Skeletal muscle tissue (tissue), 4 donors: ENCODE measurements around the gene FRY. TPM values are rescaled to one million over a fixed set of nuclear protein-coding genes. Genes with fewer than 3 reads are reported as not detected.

ENCODE experiments used
- H3K27ac ChIP-seq: one replicate; pipeline ENCODE4 v1.7.0; 2013; ENCODE audit warnings: mild to moderate bottlenecking, low read depth, low read length, inconsistent platforms
- H3K27me3 ChIP-seq, 3 donors: one replicate each; pipeline ENCODE4 v1.7.0; 2013; ENCODE audit warnings: low read length in 3 of 3; ENCODE audit not compliant: control insufficient read depth in 3 of 3, insufficient read depth in 3 of 3
- H3K36me3 ChIP-seq, 3 donors: one replicate each; pipeline ENCODE4 v1.7.0; 2013; ENCODE audit warnings: low read length in 3 of 3; ENCODE audit not compliant: control insufficient read depth in 3 of 3, insufficient read depth in 3 of 3
- H3K4me1 ChIP-seq, 3 donors: one replicate each; pipeline ENCODE4 v1.7.0; 2013; ENCODE audit warnings: low read length in 3 of 3, mild to moderate bottlenecking in 3 of 3; ENCODE audit not compliant: control insufficient read depth in 3 of 3, insufficient read depth in 3 of 3
- H3K4me3 ChIP-seq, 3 donors: one replicate each; pipeline ENCODE4 v1.7.0; 2013; ENCODE audit warnings: low read length in 3 of 3
- H3K9ac ChIP-seq, 3 donors: one replicate each; pipeline ENCODE4 v1.7.0; 2013; ENCODE audit warnings: low read length in 3 of 3, mild to moderate bottlenecking in 3 of 3, moderate library complexity in 2 of 3, low read depth in 1 of 3
- H3K9me3 ChIP-seq, 3 donors: one replicate each; pipeline ENCODE4 v1.7.0; 2013; ENCODE audit warnings: low read length in 3 of 3; ENCODE audit not compliant: control insufficient read depth in 3 of 3
- total RNA-seq: library from RNA; depleted of rRNA; stranded (reverse); fragments of >200 nt; gene quantifications from one replicate; pipeline ENCODE4 v1.2.3, GENCODE V29; 2014
- donor health status: Osteomylitis.

Gene FRY
- total RNA-seq, 1 donor from 2014 or later, result 59.0 TPM

GRCh38 chr13:32259116-32259515, 227.5 kb downstream of the FRY start:
- no peak overlapping the region for H3K9ac ChIP-seq
- no peak overlapping the region for H3K4me3 ChIP-seq
- peaks cover 9 to 19% (median 13%) of the 10 kb centered on the region in 3 donors for H3K4me1 ChIP-seq
- no peaks in the 10 kb centered on the region for H3K9me3 ChIP-seq
- H3K36me3 ChIP-seq, result peaks cover 0 to 3% (median 0%) of the 10 kb centered on the region in 3 donors
- H3K27me3 ChIP-seq, result no peaks in the 10 kb centered on the region
- H3K27ac ChIP-seq, result no peak overlapping the region

GRCh38 chr13:32261567-32261966, 230.0 kb downstream of the FRY start:
- Histone ChIP-seq H3K4me3 (peak overlapping the region in 2 of 3 donors; percentile 19 to 34), H3K27me3 (no peaks in the 10 kb centered on the region), H3K9me3 (no peaks in the 10 kb centered on the region), H3K9ac (peak overlapping the region in 1 of 3 donors; percentile 10), H3K36me3 (peaks cover 3 to 22% (median 19%) of the 10 kb centered on the region in 3 donors), H3K4me1 (peaks cover 11 to 21% (median 16%) of the 10 kb centered on the region in 3 donors), H3K27ac (peak overlapping the region; percentile 67)

- Histone ChIP-seq H3K4me1 (peaks cover 11 to 21% (median 16%) of the 10 kb centered on the region in 3 donors), H3K4me3 (no peak overlapping the region), H3K9me3 (no peaks in the 10 kb centered on the region), H3K36me3 (peaks cover 7 to 28% (median 25%) of the 10 kb centered on the region in 3 donors), H3K27me3 (no peaks in the 10 kb centered on the region), H3K27ac (peak overlapping the region; percentile 67), H3K9ac (no peak overlapping the region)
These were observed 230.6 kb downstream of the FRY start for GRCh38 chr13:32262165-32262564.

DNA sequence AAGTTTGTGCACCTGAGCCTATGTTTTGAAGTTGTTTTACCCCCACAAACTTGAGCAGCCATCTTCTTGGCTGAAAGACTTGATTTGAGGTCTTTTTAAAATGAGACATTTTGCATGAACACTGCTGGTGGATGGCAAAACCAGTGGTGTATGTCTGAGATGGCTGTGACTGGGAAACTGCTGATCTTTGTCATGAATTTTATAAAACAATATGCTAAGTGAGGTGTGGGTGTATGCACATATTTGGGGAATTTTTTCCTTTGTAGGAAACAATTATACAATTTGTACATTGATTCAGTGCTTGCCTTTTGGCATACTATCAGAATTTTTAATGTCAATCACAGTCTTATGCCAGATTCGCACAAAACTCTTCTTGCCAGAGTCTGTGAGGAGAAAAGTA, 231.0 kb downstream of the FRY start:
- Histone ChIP-seq H3K27me3 (no peaks in the 10 kb centered on the region), H3K36me3 (peaks cover 7 to 33% (median 29%) of the 10 kb centered on the region in 3 donors), H3K9me3 (no peaks in the 10 kb centered on the region), H3K4me3 (no peak overlapping the region), H3K27ac (no peak overlapping the region), H3K9ac (no peak overlapping the region), H3K4me1 (peaks cover 11 to 21% (median 16%) of the 10 kb centered on the region in 3 donors)

- peak overlapping the region; percentile 14 for H3K27ac ChIP-seq
- H3K9ac ChIP-seq, result no peak overlapping the region
- peaks cover 11 to 21% (median 16%) of the 10 kb centered on the region in 3 donors for H3K4me1 ChIP-seq
- peaks cover 12 to 44% (median 35%) of the 10 kb centered on the region in 3 donors for H3K36me3 ChIP-seq
- no peak overlapping the region for H3K4me3 ChIP-seq
- H3K27me3 ChIP-seq, result no peaks in the 10 kb centered on the region
- no peaks in the 10 kb centered on the region for H3K9me3 ChIP-seq
These were observed 232.8 kb downstream of the FRY start for GRCh38 chr13:32264407-32264806.

- Histone ChIP-seq H3K36me3 (peaks cover 12 to 49% (median 38%) of the 10 kb centered on the region in 3 donors), H3K4me1 (peaks cover 10 to 19% (median 14%) of the 10 kb centered on the region in 3 donors), H3K27ac (no peak overlapping the region)
These were observed 234.2 kb downstream of the FRY start for GRCh38 chr13:32265726-32266125.

DNA sequence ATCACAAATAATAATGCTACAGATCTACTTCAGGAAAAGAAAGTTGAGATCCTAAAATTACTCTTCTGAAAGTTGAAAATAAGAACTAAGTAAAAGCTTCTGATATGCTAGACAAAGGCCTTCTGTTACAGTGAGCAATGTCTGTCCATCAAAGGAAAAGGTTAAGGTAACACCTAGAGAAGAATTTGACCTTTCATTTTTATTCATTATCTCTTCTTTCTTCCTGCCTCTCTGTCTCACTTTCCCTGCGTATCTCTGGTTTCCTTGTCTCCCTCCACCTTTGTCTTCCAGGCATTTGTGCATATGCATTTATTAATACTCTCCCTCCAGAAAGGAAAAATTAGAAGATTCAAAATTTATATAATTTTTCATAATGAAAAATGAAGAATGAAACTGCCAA, 234.6 kb downstream of the FRY start:
- Histone ChIP-seq H3K36me3 (peaks cover 16 to 53% (median 40%) of the 10 kb centered on the region in 3 donors), H3K27ac (no peak overlapping the region), H3K4me3 (no peak overlapping the region), H3K27me3 (no peaks in the 10 kb centered on the region), H3K4me1 (peaks cover 7 to 15% (median 10%) of the 10 kb centered on the region in 3 donors), H3K9me3 (no peaks in the 10 kb centered on the region), H3K9ac (no peak overlapping the region)

More at GRCh38 chr13:32265726-32266125, 234.2 kb downstream of the FRY start:
- H3K9ac ChIP-seq, result no peak overlapping the region
- H3K4me3 ChIP-seq, result no peak overlapping the region
- H3K9me3 ChIP-seq, result no peaks in the 10 kb centered on the region
- H3K27me3 ChIP-seq, result no peaks in the 10 kb centered on the region

- H3K4me1 ChIP-seq, result peaks cover 2 to 4% (median 3%) of the 10 kb centered on the region in 3 donors
- peaks cover 19 to 52% (median 46%) of the 10 kb centered on the region in 3 donors for H3K36me3 ChIP-seq
- no peak overlapping the region for H3K4me3 ChIP-seq
- no peaks in the 10 kb centered on the region for H3K9me3 ChIP-seq
- no peaks in the 10 kb centered on the region for H3K27me3 ChIP-seq
- H3K9ac ChIP-seq, result no peak overlapping the region
- no peak overlapping the region for H3K27ac ChIP-seq
These were observed 236.4 kb downstream of the FRY start for GRCh38 chr13:32267836-32268439.

- Histone ChIP-seq H3K27me3 (no peaks in the 10 kb centered on the region), H3K9ac (no peak overlapping the region), H3K9me3 (no peaks in the 10 kb centered on the region), H3K27ac (no peak overlapping the region), H3K4me1 (no peaks in the 10 kb centered on the region), H3K36me3 (peaks cover 24 to 46% (median 33%) of the 10 kb centered on the region in 3 donors), H3K4me3 (no peak overlapping the region)
These were observed 240.6 kb downstream of the FRY start for GRCh38 chr13:32272021-32272683.

- no peaks in the 10 kb centered on the region for H3K27me3 ChIP-seq
- H3K4me1 ChIP-seq, result no peaks in the 10 kb centered on the region
- H3K9me3 ChIP-seq, result no peaks in the 10 kb centered on the region
- no peak overlapping the region for H3K27ac ChIP-seq
- no peak overlapping the region for H3K9ac ChIP-seq
- H3K4me3 ChIP-seq, result no peak overlapping the region
- peaks cover 21 to 59% (median 50%) of the 10 kb centered on the region in 3 donors for H3K36me3 ChIP-seq
These were observed 246.3 kb downstream of the FRY start for GRCh38 chr13:32277839-32278238.
